AG09309 (cell line): Measurements from ENCODE around the gene TOMM20.
"Not testable (repeated sequence)": the region's sequence is repeated elsewhere in the genome, so short reads cannot be mapped to it uniquely, and the experiment has no call there.

ENCODE experiments used
- DNase-seq: peaks from one replicate; pipeline ENCODE4 v3.0.0-alpha.2; 2010; ENCODE audit warnings: low read depth
- H3K4me3 ChIP-seq: 2 replicates; pipeline ENCODE4 v1.5.1; 2011; ENCODE audit warnings: mild to moderate bottlenecking, low read depth, low read length, moderate library complexity; ENCODE audit not compliant: control insufficient read depth
- TF ChIP-seq, protein P1 (sequence below): IDR thresholded peaks from 2 replicates; pipeline ENCODE4 v1.5.1; 2011; ENCODE audit warnings: mild to moderate bottlenecking, low read depth, low read length, inconsistent platforms; ENCODE audit not compliant: insufficient read depth, control insufficient read depth; ENCODE audit errors: missing control alignments

TOMM20 gene

DNA sequence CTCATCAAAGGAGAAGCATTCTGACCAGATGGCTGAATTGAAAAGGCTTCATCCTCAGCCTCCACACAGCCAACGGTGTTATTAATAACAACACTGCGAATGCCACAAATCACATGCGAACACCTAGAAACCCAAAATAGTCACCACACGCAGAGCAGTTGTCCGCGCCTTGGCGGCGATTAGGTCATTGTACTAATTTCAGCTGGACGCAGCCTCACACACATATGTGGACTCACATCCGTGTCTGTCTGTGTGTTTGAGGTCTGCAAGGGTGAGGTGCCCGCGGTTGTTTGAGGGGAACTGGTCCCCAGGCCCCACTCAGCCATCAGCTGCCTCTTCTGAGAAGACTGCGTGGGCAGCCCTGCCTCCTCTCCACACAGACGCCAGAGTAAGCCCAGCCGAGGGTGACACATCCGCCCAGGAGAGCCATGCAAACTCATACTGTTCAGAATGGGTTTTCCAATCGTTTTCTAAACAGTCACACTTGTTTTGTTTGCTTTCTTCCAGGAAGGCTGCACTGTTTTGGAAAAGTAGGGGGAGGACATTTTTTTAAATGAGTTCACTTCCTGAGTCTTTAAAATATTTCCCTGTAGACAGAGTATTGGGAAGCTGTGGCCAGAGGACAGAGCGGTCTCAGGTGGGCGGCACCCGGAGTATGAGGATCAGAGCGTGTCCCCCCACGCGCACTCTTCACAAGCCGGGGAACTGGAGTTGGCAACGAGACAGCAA, 53.4 kb downstream of the TOMM20 start:
- DNase-seq = peak; percentile 71

DNA sequence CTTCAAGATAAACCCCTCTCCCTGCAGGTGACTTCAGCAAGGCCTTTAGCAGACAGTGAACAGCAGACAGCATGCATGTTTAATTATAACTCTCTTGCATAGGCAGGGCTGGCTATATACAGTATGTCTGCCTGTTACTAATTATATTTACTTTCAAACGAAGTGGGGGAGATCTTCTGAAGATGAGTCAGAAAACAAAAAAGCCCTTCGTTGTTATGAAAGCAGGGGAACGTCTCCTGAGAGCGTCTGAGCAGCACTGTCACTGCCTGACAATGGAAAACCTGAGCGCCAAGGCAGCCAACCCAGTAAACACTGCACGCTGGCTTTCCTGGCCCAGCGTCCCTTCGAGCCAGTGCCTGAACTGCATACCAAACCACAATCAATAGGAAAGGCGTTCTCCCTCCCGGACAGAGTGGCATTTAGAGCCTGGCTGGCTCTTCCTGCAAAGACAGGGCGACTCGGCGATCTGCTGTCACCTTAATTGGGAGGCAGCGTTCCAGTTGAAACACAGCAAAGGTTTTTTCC, 54.1 kb downstream of the TOMM20 start:
- H3K4me3 ChIP-seq = no peak overlapping the region; the same call in 1 of the 2 replicates
- peak; percentile 75 for DNase-seq
- TF ChIP-seq, protein P1, sequence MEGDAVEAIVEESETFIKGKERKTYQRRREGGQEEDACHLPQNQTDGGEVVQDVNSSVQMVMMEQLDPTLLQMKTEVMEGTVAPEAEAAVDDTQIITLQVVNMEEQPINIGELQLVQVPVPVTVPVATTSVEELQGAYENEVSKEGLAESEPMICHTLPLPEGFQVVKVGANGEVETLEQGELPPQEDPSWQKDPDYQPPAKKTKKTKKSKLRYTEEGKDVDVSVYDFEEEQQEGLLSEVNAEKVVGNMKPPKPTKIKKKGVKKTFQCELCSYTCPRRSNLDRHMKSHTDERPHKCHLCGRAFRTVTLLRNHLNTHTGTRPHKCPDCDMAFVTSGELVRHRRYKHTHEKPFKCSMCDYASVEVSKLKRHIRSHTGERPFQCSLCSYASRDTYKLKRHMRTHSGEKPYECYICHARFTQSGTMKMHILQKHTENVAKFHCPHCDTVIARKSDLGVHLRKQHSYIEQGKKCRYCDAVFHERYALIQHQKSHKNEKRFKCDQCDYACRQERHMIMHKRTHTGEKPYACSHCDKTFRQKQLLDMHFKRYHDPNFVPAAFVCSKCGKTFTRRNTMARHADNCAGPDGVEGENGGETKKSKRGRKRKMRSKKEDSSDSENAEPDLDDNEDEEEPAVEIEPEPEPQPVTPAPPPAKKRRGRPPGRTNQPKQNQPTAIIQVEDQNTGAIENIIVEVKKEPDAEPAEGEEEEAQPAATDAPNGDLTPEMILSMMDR = no peak

More for the DNA sequence above, 53.4 kb downstream of the TOMM20 start:
- TF ChIP-seq, protein P1 = no peak
- H3K4me3 ChIP-seq = peak overlapping the region; percentile 28

DNA sequence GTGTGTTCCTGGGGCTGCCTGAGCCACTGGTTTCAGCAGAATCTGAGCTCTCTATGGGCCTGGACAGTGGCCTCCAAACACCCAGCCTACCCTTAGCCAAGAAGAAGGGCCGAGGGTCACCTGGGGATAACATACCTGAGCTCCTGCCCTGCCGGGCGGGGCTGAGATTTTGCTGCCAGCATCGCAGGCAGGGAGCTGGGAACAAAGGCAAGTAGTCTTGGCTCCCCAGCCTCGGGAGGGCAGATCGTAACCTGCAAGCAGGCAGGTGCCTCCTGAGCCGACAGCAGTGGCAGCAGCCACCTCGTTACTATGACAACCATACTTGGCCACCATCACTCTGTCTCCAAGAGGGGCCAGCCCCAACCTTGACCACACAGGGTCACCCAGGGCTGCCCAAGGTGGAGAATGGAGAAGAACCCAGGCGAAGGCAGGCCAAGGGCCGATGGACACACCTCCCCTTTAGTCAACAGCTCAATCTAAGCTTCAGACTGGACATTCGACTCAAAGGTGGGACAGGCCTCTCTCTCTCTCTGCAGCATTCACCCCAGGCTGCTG, 54.6 kb downstream of the TOMM20 start:
- H3K4me3 ChIP-seq = no peak overlapping the region
- DNase-seq = no peak
- TF ChIP-seq, protein P1 = no peak

DNA sequence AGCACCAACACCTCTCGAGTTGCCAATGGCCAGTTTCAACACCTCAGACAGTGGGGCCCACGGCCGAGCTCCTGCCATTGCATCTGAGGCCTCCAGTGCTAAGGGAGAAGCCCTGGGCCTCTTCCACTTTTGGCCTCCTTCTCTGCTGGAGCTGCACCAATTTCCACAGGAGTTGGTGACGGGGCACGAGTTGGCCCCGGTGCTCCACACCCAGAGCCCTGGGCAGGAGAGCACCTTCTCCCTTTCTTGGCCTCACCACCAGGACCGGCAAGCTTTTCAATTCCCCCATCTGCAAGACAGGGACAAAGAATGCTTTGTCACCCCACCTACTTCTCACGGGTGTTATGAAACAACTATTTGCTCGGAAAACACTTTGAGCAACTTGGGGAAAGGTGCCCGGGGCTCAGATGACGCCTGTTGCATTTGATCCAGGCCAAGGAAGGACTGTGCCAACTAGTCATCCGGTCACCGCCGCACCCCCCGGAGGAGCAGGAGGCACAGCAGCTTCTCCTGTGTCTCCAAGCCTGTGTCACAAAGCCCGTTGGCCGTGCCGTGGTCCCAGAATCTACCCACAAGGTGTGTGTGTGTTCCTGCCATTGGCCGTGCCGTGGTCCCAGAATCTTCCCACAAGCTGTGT, 55.2 kb downstream of the TOMM20 start:
- TF ChIP-seq, protein P1 = no peak
- no peak for DNase-seq

DNA sequence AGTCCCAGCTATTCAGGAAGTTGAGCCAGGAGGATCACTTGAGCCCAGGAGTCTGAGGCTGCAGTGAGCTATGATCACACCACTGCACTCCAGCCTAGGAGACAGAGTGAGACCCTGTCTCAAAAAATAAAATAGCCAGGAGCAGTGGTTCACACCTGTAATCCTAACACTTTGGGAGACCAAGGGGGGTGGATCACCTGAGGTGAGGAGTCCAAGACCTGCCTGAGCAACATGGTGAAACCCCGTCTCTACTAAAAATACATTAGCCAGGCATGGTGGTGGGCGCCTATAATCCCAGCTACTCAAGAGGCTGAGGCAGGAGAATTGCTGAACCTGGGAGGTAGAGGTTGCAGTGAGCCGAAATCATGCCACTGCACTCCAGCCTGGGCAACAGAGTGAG, 56.1 kb downstream of the TOMM20 start:
- DNase-seq, H3K4me3 ChIP-seq: not testable (repeated sequence)

More for the DNA sequence above, 55.2 kb downstream of the TOMM20 start:
- no peak overlapping the region for H3K4me3 ChIP-seq

DNA sequence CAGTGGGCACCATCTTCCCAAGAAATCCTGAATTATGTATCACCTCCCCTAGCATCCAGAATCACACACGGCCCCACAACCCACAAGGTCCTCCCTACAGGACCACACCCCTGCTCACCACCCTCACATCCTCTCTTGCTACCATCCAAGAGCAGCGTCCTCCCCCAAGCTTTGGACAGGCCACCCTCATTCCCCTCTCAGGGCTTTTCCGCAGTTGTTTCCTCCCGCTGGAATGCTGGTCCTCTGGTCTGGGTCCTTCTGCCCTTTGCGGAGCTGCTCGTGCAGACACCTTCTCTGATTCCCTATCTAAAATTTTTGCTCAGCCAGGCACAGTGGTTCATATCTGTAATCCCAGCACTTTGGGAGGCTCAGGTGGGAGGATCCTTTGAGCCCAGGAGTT, 56.5 kb downstream of the TOMM20 start:
- DNase-seq = no peak
- H3K4me3 ChIP-seq = no peak overlapping the region
- TF ChIP-seq, protein P1 = no peak

DNA sequence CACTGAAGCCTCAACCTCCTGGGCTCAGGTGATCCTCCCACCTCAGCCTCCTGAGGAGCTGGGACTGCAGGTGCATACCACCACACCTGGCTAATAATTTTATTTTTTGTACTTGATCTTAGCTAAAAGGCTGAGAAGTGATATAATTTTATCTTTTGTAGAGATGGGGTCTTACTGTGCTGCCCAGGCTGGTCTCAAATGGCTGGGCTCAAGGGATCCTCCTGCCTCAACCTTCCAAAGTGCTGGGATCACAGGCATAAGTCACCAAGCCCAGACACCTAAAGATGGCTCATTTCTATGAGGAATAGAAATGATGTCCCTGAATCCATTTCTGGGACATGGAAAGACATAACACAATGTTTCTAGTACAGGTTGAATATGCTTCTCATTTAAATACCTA, 57.8 kb downstream of the TOMM20 start:
- no peak overlapping the region for H3K4me3 ChIP-seq
- TF ChIP-seq, protein P1 = no peak
- no peak for DNase-seq
